ENCODE data around the gene CD81. TPM values are rescaled to one million over a fixed set of nuclear protein-coding genes. Genes with fewer than 3 reads are reported as not detected.

The CD81 gene
- total RNA-seq, 2 experiments from 2014 or later: 181 to 183 TPM

DNA sequence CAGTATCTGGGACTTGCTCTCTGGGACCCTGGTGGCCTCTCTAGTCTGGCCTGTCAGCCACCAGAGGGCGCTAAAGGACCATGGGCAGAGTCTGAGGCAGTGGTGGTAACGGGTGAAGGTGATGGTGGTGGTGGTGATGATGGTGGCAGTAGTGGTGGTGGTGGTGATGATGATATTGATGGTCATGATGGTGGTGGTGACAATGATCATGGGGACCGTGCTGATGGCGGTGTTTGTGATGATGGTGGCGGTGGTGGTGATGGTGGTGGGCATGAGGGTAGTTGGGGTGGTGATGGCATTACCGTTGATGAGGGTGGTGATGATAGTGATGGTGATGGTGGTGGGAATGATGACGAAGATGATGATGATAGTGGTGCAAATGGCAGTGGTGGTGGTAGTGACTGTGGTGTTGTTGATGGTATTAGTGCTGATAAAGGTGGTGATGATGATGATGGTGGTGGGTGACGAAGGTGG, 51.2 kb downstream of the CD81 start:
- Histone ChIP-seq H3K36me3 (ENCODE audit: insufficient read depth, low read length) (no peaks in the 10 kb centered on the region), H3K27ac (ENCODE audit: low read depth in 1 of 2, low read length in 2 of 2) (no peak overlapping the region), H3K27me3 (ENCODE audit: control insufficient read depth in 1 of 2, insufficient read depth in 2 of 2, low read length in 2 of 2) (no peaks in the 10 kb centered on the region), H3K9me3 (ENCODE audit: control insufficient read depth in 1 of 2, insufficient read depth in 1 of 2, low read length in 2 of 2) (peaks cover 0 to 4% of the 10 kb centered on the region in 2 experiments), H3K4me3 (ENCODE audit: low read length) (no peak overlapping the region), H3K4me1 (ENCODE audit: insufficient read depth, low read length) (peaks cover 3% of the 10 kb centered on the region)
- Mint-ChIP-seq H3K27me3 (no peaks in the 10 kb centered on the region), H3K9me3 (no peaks in the 10 kb centered on the region), H3K4me1 (ENCODE audit: low read depth) (no peaks in the 10 kb centered on the region), H3K4me3 (no peak overlapping the region), H3K27ac (no peak overlapping the region), H3K36me3 (ENCODE audit: low read depth) (no peaks in the 10 kb centered on the region)
- ChIA-PET POLR2A (interaction anchor here (1.7 kb wide), 1 partner anchor 460 kb away, joined by 5 read pairs; no protein-coding TSS in a partner anchor), CTCF (interaction anchor here (4.3 kb wide), 1 partner anchor 104 kb away, joined by 46 read pairs; no protein-coding TSS in a partner anchor)
- DNase-seq: peak; percentile 80 to 94 (median 88)
- TF ChIP-seq, protein P1, sequence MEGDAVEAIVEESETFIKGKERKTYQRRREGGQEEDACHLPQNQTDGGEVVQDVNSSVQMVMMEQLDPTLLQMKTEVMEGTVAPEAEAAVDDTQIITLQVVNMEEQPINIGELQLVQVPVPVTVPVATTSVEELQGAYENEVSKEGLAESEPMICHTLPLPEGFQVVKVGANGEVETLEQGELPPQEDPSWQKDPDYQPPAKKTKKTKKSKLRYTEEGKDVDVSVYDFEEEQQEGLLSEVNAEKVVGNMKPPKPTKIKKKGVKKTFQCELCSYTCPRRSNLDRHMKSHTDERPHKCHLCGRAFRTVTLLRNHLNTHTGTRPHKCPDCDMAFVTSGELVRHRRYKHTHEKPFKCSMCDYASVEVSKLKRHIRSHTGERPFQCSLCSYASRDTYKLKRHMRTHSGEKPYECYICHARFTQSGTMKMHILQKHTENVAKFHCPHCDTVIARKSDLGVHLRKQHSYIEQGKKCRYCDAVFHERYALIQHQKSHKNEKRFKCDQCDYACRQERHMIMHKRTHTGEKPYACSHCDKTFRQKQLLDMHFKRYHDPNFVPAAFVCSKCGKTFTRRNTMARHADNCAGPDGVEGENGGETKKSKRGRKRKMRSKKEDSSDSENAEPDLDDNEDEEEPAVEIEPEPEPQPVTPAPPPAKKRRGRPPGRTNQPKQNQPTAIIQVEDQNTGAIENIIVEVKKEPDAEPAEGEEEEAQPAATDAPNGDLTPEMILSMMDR (IDR thresholded peaks at IDR 0.05): peak; percentile 86
- peak; percentile 97 for ATAC-seq (ENCODE audit: poor library complexity)
- intact Hi-C loops (cut with DNase I, micrococcal nuclease): loop anchor here (1.0 to 2.0 kb wide), 4 partner anchors 103 to 664 kb away; no protein-coding TSS in a partner anchor

DNA sequence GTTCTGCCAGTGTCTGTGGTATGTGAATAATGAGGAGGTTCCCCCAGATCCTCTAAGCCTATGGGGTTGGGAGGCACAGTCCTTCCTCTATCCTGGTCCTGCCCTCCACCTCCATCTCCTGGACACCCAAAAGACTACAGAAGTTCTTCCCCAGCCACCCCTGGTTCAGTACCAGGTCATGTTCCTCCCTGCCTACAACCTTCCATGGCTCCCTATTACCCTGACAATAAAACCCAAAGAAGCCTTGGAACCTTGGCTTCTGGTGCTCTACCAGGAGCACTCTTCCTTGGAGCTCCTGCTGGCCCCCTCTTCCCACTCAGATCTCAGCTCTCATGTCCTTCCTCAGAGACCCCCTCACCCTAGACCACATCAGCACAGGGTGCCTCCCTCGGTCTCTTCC, 54.3 kb downstream of the CD81 start:
- Histone ChIP-seq H3K4me3 (ENCODE audit: low read length) (no peak overlapping the region), H3K9me3 (ENCODE audit: control insufficient read depth in 1 of 2, insufficient read depth in 1 of 2, low read length in 2 of 2) (no peaks in the 10 kb centered on the region), H3K4me1 (ENCODE audit: insufficient read depth, low read length) (peaks cover 3% of the 10 kb centered on the region), H3K27ac (ENCODE audit: low read depth in 1 of 2, low read length in 2 of 2) (no peak overlapping the region), H3K27me3 (ENCODE audit: control insufficient read depth in 1 of 2, insufficient read depth in 2 of 2, low read length in 2 of 2) (no peaks in the 10 kb centered on the region), H3K36me3 (ENCODE audit: insufficient read depth, low read length) (no peaks in the 10 kb centered on the region)
- no peak overlapping the region for H3K4me3 Mint-ChIP-seq
- no peak for DNase-seq
- ChIA-PET CTCF (interaction anchor here (1.3 kb wide), 2 partner anchors 101 to 102 kb away, joined by 3 to 5 read pairs; no protein-coding TSS in a partner anchor), POLR2A (interaction anchor here (1.7 kb wide), 1 partner anchor 36 kb away, joined by 5 read pairs; no protein-coding TSS in a partner anchor)
- ATAC-seq (ENCODE audit: poor library complexity): no peak
- intact Hi-C loops (cut with DNase I, micrococcal nuclease): no loop called here
- no peaks in the 10 kb centered on the region for H3K27me3 Mint-ChIP-seq
- H3K36me3 Mint-ChIP-seq (ENCODE audit: low read depth): no peaks in the 10 kb centered on the region
- no peaks in the 10 kb centered on the region for H3K4me1 Mint-ChIP-seq (ENCODE audit: low read depth)
- H3K27ac Mint-ChIP-seq: no peak overlapping the region
- TF ChIP-seq, protein P1 (IDR thresholded peaks at IDR 0.05): no peak
- H3K9me3 Mint-ChIP-seq: no peaks in the 10 kb centered on the region

DNA sequence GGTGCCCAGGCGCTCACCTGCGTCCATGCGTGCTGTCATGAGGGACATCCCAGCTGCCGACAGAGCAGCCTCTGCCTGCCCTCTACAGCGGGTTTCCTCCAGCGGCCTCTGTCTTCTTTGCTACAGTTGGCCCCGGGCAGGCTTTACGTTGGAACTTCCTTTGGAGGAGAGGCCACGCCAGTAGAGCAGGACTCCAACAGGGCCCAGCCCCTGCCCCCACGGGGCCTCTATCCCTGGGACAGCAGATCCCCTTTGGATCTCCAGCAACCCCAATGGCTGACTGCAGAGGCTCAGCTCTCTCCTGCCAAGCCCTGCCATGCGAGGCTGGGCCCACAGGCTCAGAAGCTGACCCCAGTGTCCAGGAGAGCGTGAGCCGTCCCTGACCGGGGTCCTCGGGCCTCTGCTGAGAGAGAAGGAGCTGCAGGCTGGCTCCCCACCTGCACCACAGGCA, 55.1 kb downstream of the CD81 start:
- ATAC-seq (ENCODE audit: poor library complexity): no peak
- H3K27ac ChIP-seq (ENCODE audit: low read depth in 1 of 2, low read length in 2 of 2): no peak overlapping the region
- H3K4me1 ChIP-seq (ENCODE audit: insufficient read depth, low read length): peaks cover 3% of the 10 kb centered on the region
- intact Hi-C loops (cut with DNase I, micrococcal nuclease): no loop called here
- Mint-ChIP-seq H3K9me3 (no peaks in the 10 kb centered on the region), H3K27ac (no peak overlapping the region), H3K36me3 (ENCODE audit: low read depth) (no peaks in the 10 kb centered on the region), H3K27me3 (no peaks in the 10 kb centered on the region), H3K4me1 (ENCODE audit: low read depth) (no peaks in the 10 kb centered on the region), H3K4me3 (no peak overlapping the region)
- no peaks in the 10 kb centered on the region for H3K9me3 ChIP-seq (ENCODE audit: control insufficient read depth in 1 of 2, insufficient read depth in 1 of 2, low read length in 2 of 2)
- ChIA-PET CTCF (interaction anchor here (1.3 kb wide), 1 partner anchor 100 kb away, joined by 3 read pairs; no protein-coding TSS in a partner anchor), POLR2A (interaction anchor here (1.7 kb wide), 1 partner anchor 35 kb away, joined by 5 read pairs; no protein-coding TSS in a partner anchor)
- TF ChIP-seq, protein P1 (IDR thresholded peaks at IDR 0.05): no peak
- H3K27me3 ChIP-seq (ENCODE audit: control insufficient read depth in 1 of 2, insufficient read depth in 2 of 2, low read length in 2 of 2): no peaks in the 10 kb centered on the region
- H3K4me3 ChIP-seq (ENCODE audit: low read length): no peak overlapping the region
- DNase-seq: no peak
- no peaks in the 10 kb centered on the region for H3K36me3 ChIP-seq (ENCODE audit: insufficient read depth, low read length)
